Smooth muscle cell (in vitro differentiated cells): Measurements from ENCODE around the gene ZIM2. TPM values are rescaled to one million over a fixed set of nuclear protein-coding genes. Genes with fewer than 3 reads are reported as not detected.

Experiments
- DNase-seq: peaks from one replicate; lab custom pipeline; 2025; ENCODE audit not compliant: unreplicated experiment; lab: John Stamatoyannopoulos, UW
- H2AFZ ChIP-seq: fragments of 200-600 bp; sonication (generic); 2 replicates; pipeline ENCODE4 v1.6.0; 2016; ENCODE audit warnings: antibody characterized with exemption, low read depth, mild to moderate bottlenecking
- H3F3A ChIP-seq: fragments of 200-600 bp; sonication (generic); 2 replicates; pipeline ENCODE4 v1.6.0; 2017; ENCODE audit warnings: antibody characterized with exemption, low read depth
- H3K27ac ChIP-seq: fragments of 200-600 bp; sonication (generic); 2 replicates; pipeline ENCODE4 v1.5.1; 2016; ENCODE audit warnings: low read depth, mild to moderate bottlenecking
- H3K27me3 ChIP-seq: fragments of 200-600 bp; sonication (generic); 2 replicates; pipeline ENCODE4 v1.6.1; 2016; ENCODE audit warnings: low read depth, mild to moderate bottlenecking
- H3K36me3 ChIP-seq: fragments of 200-600 bp; sonication (generic); 2 replicates; pipeline ENCODE4 v1.5.1; 2016; ENCODE audit warnings: low read depth
- H3K4me1 ChIP-seq: fragments of 200-600 bp; sonication (generic); 2 replicates; pipeline ENCODE4 v1.5.1; 2016; ENCODE audit warnings: low read depth
- H3K4me2 ChIP-seq: fragments of 200-600 bp; sonication (generic); 2 replicates; pipeline ENCODE4 v1.6.0; 2016; ENCODE audit warnings: mild to moderate bottlenecking
- H3K4me3 ChIP-seq: fragments of 200-600 bp; sonication (generic); 2 replicates; pipeline ENCODE4 v1.5.1; 2016; ENCODE audit warnings: mild to moderate bottlenecking
- H3K79me2 ChIP-seq: fragments of 200-600 bp; sonication (generic); 2 replicates; pipeline ENCODE4 v1.6.0; 2016; ENCODE audit warnings: low read depth, mild to moderate bottlenecking
- H3K9ac ChIP-seq: fragments of 200-600 bp; sonication (generic); 2 replicates; pipeline ENCODE4 v1.6.0; 2016; ENCODE audit warnings: low read depth
- H3K9me3 ChIP-seq: fragments of 200-600 bp; sonication (generic); replicated peaks from 2 replicates; pipeline ENCODE4 v1.5.1; 2016; ENCODE audit warnings: low read depth
- H4K20me1 ChIP-seq: fragments of 200-600 bp; sonication (generic); 2 replicates; pipeline ENCODE4 v1.6.0; 2016; ENCODE audit warnings: low read depth
- WGBS: methylation state at CpG from one replicate; pipeline ENCODE4 v1.1.7; 2016; ENCODE audit warnings: low lambda C conversion rate; 5-methylcytosine and 5-hydroxymethylcytosine counted together
- polyA plus RNA-seq: library from polyadenylated mRNA; unstranded; fragments of >200 nt; fragmentation: Nextera tagmentation; extraction: Ambion mirVana; gene quantifications from 2 replicates; pipeline ENCODE4 v1.2.1, GENCODE V29; 2016
- total RNA-seq: library from RNA; depleted of rRNA; stranded (reverse); fragments of >200 nt; gene quantifications from 2 replicates; pipeline ENCODE4 v1.2.3, GENCODE V29; 2014
- TF ChIP-seq, protein P1 (sequence below): fragments of 200-600 bp; sonication (generic); IDR thresholded peaks from 2 replicates; pipeline ENCODE4 v1.5.1; 2017; ENCODE audit warnings: borderline replicate concordance, mild to moderate bottlenecking, antibody characterized with exemption; ENCODE audit not compliant: insufficient read depth, poor library complexity, severe bottlenecking

The ZIM2 gene
- total and polyA plus RNA-seq, 2 experiments from 2014 or later = not detected

DNA sequence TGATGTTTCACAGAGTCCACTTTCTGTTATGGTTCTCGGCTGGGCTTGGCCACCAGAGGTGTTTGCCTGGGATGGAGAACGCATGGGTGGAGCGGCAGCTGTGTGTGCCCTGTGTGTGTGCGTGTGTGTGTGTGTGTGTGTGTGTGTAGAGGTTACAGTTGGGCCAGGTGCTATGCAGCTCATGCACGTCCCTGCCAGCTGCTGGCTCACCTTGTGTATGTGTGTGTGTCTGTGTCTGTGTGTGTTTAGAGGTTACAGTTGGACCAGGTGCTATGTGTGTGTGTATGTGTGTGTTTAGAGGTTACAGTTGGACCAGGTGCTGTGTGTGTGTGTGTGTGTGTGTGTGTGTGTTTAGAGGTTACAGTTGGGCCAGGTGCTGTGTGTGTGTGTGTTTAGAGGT, 33.0 kb upstream of the ZIM2 start:
- no peaks in the 10 kb centered on the region for H4K20me1 ChIP-seq
- peaks cover 9% of the 10 kb centered on the region for H3K9me3 ChIP-seq
- H3K9ac ChIP-seq = no peak overlapping the region
- TF ChIP-seq, protein P1, sequence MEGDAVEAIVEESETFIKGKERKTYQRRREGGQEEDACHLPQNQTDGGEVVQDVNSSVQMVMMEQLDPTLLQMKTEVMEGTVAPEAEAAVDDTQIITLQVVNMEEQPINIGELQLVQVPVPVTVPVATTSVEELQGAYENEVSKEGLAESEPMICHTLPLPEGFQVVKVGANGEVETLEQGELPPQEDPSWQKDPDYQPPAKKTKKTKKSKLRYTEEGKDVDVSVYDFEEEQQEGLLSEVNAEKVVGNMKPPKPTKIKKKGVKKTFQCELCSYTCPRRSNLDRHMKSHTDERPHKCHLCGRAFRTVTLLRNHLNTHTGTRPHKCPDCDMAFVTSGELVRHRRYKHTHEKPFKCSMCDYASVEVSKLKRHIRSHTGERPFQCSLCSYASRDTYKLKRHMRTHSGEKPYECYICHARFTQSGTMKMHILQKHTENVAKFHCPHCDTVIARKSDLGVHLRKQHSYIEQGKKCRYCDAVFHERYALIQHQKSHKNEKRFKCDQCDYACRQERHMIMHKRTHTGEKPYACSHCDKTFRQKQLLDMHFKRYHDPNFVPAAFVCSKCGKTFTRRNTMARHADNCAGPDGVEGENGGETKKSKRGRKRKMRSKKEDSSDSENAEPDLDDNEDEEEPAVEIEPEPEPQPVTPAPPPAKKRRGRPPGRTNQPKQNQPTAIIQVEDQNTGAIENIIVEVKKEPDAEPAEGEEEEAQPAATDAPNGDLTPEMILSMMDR = no peak
- no peak overlapping the region for H3K4me2 ChIP-seq
- no peaks in the 10 kb centered on the region for H3F3A ChIP-seq
- 67% methylated on average over 5 of the region's 5 CpGs for WGBS
- DNase-seq = no peak
- H3K27ac ChIP-seq = no peak overlapping the region
- no peaks in the 10 kb centered on the region for H3K36me3 ChIP-seq
- no peak overlapping the region for H2AFZ ChIP-seq
- H3K27me3 ChIP-seq = no peaks in the 10 kb centered on the region
- H3K4me1 ChIP-seq = no peaks in the 10 kb centered on the region
- no peak overlapping the region for H3K4me3 ChIP-seq
- no peaks in the 10 kb centered on the region for H3K79me2 ChIP-seq

GRCh38 chr19:56869886-56870285, 29.4 kb upstream of the ZIM2 start:
- H3F3A ChIP-seq = no peaks in the 10 kb centered on the region
- H4K20me1 ChIP-seq = no peaks in the 10 kb centered on the region
- TF ChIP-seq, protein P1 = no peak
- WGBS = 63% methylated on average over 8 of the region's 8 CpGs
- no peaks in the 10 kb centered on the region for H3K4me1 ChIP-seq
- no peak for DNase-seq
- no peaks in the 10 kb centered on the region for H3K27me3 ChIP-seq
- no peak overlapping the region for H3K9ac ChIP-seq
- no peaks in the 10 kb centered on the region for H3K36me3 ChIP-seq
- no peak overlapping the region for H3K4me2 ChIP-seq
- H3K4me3 ChIP-seq = no peak overlapping the region
- H3K27ac ChIP-seq = no peak overlapping the region
- no peak overlapping the region for H2AFZ ChIP-seq
- H3K79me2 ChIP-seq = no peaks in the 10 kb centered on the region
- H3K9me3 ChIP-seq = peaks cover 7% of the 10 kb centered on the region

GRCh38 chr19:56868446-56868845, 27.9 kb upstream of the ZIM2 start:
- no peaks in the 10 kb centered on the region for H3K79me2 ChIP-seq
- H3K4me3 ChIP-seq = no peak overlapping the region
- WGBS = 71% methylated on average over 1 of the region's 1 CpG

DNA sequence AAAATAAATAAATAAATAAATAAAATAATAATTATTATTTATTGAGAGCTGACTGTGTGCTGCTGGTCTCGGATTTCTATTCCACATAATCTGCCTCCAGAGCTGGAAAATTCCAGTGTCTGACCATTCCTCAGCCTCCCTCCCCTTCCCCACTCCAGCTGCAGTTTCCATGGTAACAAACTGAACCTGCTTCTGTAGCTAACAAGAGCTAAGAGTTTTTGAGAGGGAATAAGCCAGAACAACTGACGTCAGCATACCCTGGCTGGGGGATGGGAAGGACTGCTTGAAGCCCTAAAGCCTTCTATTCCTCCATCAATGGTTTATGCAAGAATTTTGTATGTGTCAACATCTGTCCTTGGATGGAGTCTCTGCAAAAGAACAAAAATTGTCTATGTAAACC, 26.0 kb upstream of the ZIM2 start:
- Histone ChIP-seq H3K79me2 (no peaks in the 10 kb centered on the region), H3K4me3 (no peak overlapping the region), H3K4me1 (no peaks in the 10 kb centered on the region), H3F3A (no peaks in the 10 kb centered on the region), H3K36me3 (no peaks in the 10 kb centered on the region), H3K27ac (no peak overlapping the region), H3K9me3 (peaks cover 8% of the 10 kb centered on the region), H3K9ac (no peak overlapping the region), H3K4me2 (no peak overlapping the region), H3K27me3 (no peaks in the 10 kb centered on the region), H2AFZ (no peak overlapping the region), H4K20me1 (no peaks in the 10 kb centered on the region)
- TF ChIP-seq, protein P1 = no peak
- 65% methylated on average over 2 of the region's 2 CpGs for WGBS
- no peak for DNase-seq

More at GRCh38 chr19:56868446-56868845, 27.9 kb upstream of the ZIM2 start:
- no peak overlapping the region for H3K27ac ChIP-seq
- H4K20me1 ChIP-seq = no peaks in the 10 kb centered on the region
- TF ChIP-seq, protein P1 = no peak
- no peaks in the 10 kb centered on the region for H3K36me3 ChIP-seq
- peaks cover 4% of the 10 kb centered on the region for H3K9me3 ChIP-seq
- DNase-seq = no peak
- no peak overlapping the region for H2AFZ ChIP-seq
- H3F3A ChIP-seq = no peaks in the 10 kb centered on the region
- no peaks in the 10 kb centered on the region for H3K27me3 ChIP-seq
- no peak overlapping the region for H3K4me2 ChIP-seq
- H3K9ac ChIP-seq = no peak overlapping the region
- no peaks in the 10 kb centered on the region for H3K4me1 ChIP-seq
